HG03442 (cell line): ENCODE data around the gene ZDHHC22.
A peak's percentile ranks its signal among the peaks of the same experiment; 100 is the strongest.

Source experiments
- ATAC-seq: cut with Tn5 transposase; IDR thresholded peaks from one replicate; pipeline ENCODE4 v1.9.1; 2021; ENCODE audit warnings: mild to moderate bottlenecking, moderate library complexity; ENCODE audit not compliant: unreplicated experiment

Gene ZDHHC22

DNA sequence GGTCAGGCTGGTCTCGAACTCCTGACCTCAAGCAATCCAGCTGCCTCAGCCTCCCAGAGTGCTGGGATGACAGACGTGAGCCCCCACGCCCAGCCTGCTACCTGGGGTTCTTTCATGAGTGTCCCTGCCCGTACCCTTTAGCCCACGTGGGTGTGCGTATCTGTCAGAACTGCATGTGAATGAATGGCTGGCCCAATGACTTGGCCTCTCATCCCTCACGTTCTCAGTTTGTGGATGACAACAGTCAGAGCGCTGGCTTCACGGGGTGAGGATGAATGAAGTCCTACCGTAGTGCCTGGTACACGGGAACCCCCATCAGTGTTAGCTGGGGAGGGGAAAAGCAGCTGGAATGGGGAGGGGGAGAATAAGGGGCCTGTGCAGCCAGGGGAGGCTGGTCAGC is 16.1 kb upstream of the ZDHHC22 start:
- ATAC-seq, result no peak

DNA sequence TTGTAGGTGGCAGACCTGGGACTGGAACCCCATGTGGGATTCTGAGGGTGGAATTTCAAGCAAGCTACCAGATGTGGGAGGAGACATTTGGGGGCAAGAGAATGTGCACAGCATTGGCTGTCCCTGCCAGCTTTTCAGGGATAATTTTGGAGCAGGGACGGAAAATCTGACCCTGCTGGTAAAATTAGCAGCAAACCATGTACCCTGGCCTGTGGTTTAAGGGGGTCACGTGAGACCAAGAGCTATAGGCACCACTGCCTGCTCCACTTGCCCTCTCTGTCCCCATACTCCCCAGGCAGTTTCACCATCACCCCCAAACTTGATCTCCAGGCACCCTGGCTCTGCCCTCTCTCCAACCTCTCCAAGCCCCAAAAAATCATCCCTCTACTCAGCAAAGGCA is 13.5 kb upstream of the ZDHHC22 start:
- ATAC-seq, result no peak

DNA sequence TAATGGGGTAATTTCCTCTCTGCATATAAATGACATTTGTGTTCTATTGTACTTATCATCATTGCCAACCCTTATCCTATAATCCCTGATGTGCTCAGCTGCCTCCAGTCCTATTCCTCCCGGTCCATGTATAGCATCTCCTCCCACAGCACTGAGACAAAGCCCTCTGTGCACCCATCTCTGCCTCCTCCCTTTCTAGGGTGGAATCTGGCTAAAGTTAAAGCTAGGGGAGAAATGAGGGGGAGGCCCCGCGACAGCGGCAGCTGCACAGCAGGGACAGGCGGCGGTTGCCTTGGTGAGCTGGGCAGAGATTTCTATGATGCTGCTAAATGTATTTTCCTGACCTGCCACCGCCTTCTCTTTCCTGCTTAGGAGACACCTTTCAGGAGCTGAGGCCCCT is 12.8 kb upstream of the ZDHHC22 start:
- no peak for ATAC-seq

DNA sequence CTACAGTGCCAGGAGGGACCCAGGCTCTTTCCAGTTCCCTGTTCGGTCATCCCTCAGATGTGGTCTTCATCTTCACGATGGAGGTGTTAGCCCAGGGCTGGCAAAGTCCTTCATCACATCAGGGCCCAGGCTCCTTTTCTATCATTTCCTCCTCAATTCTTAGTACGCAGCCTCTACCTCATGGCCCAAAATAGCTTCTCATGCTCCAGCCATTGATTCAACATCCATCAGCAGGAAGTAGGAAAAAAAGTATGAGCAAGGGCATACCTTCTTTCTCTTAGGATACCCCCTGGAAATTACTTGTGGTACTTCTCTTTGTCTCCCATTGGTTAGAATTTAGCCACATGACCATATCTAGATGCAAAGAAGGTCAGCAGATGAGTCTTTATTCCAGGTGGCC is 12.2 kb upstream of the ZDHHC22 start:
- no peak for ATAC-seq

DNA sequence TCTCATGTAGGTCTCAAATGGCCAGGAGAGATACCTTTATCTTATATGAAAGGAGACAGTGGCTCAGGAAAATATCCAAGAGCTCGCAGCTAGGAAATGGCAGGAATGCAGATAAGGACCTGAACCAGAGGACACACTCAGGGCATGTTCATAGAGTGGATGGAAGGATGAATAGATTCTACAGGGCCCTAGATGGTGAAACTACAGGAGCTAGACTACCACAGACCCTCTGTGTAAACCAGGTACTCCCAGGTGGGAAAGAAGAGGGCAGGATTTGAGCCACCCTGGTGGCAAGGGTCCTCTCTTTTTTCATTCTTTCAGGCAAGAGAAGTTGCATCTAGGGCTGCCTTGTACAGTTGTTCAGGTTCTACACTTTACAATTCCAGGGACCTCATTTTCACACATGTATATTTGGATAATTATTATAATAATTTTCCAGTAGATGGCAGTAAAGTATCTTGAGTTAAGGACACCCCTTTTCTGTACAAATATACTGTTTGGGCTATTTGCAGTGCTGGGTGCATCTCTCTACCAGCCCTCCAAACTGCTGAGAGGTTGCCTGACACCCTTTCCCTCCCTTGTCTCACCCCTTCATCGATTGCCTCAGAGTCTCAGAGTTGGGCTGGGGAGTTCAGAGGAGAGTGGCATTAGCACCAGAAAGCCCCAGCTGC is 10.5 kb upstream of the ZDHHC22 start:
- ATAC-seq, result no peak

DNA sequence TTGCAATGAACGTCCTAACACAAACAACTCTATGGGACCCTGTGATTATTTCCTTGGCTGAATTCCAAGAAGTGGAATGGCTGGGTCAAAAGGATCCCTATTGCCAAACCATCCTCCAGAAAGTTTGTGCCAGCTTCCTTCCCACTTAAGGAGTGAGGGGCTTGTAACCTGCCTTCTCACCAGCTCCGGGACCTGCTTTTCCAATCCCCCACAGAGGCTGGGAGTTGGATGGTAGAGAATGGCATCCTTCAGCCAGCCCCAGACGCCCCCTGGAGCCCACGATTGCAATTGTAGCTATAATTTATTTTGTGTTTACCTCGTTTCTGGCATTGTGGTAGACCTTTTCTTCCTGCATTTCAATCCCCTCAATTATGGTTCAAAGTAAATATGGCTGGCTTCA is 9.7 kb upstream of the ZDHHC22 start:
- no peak for ATAC-seq

DNA sequence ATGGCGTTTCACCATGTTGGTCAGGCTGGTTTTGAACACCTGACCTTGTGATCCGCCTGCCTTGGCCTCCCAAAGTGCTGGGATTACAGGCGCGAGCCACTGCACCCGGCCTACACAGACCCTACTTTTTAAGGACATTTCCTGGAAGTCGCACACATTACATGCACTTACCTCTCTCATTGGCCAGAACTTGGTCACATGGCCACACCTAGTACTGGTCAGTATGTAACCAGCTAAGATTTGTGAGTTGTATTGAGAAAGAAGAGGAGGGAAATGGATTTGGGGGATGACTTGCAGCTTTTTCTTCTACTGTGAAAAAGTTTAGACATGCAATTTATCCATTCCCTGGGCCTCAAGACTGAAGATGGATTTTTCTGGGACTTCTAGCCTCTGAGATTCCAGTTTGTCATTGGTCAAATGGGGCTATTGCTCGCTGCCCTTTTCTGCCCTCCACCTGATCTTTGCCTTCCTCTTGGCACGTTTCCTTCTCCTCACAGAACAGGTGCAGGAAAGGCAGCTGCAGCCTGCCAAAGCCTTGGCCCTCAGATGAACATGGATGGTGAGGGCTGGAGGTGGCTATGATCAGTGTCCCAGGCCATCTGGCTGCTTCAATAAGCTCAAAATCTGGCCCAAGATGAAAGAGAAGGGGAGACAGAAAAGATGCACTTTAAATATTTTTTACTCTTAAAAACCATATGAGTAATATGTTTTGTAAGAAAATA is 7.1 kb upstream of the ZDHHC22 start:
- ATAC-seq, result no peak

DNA sequence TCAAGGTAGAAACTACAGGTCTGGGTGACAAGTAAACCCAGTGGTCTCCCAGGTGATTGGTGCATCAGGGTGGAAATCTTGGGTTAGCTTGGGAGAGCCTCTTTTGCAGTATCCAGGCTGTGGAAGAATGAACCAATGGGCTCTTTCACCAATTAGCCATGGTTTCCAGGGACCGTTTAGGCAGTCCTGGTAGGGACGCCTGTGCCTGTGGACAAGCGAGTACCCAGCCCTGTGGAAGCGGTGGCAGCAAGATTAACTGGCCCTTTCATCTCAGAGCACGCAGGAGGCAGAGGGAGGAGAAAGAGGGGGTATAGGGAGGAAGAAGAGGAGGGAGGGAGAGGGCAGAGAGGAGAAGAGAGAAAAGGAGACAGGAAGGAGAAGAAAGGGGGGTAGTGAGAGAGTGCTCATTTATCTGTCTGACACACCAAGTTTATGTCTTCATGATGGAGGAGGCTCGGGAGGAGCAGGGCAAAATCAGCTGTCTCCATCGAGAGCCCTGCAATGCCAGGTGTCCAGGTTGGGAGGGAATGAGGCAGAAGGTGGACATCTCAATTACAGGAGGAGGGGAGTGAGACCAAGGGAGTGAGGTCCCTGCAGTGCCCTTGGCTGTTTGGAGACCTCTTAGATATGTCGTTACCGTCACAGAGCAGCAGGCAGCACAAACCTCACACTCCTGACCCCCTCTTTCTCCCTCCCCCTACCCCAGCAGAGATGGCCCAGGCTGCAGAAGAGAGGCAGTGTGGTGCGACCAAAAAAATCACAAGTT is 4.6 kb upstream of the ZDHHC22 start:
- no peak for ATAC-seq

DNA sequence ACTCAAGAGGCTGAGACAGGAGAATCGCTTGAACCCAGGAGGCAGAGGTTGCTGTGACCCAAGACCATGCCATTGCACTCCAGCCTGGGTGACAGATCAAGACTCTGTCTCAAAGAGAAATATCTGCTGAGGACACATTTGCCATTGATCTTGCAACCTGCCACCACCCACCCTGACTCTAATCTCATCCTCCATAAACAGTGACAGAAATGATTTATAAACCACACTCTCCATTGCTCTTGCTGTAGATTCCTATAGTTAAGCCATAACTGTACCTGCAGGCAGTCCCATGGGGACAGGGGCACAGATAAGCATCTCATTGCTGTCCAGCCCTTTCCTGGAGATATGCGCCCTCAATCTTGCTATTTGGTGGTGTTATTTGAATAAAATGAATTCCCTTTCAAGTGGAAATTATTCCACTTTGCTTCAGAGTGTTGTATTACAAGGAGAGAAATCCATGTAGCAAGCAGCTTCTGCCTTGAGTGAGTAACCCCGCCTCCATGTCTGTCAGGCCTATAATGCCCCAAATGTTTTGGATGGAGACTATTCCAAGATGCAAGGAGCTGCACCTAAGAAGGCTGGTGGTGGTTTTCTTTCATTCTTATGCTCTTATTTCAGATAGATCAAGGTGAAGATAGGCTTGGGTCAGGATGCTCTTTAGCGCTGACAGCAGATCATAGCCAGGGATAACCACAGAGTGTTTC is 3.0 kb upstream of the ZDHHC22 start:
- no peak for ATAC-seq

DNA sequence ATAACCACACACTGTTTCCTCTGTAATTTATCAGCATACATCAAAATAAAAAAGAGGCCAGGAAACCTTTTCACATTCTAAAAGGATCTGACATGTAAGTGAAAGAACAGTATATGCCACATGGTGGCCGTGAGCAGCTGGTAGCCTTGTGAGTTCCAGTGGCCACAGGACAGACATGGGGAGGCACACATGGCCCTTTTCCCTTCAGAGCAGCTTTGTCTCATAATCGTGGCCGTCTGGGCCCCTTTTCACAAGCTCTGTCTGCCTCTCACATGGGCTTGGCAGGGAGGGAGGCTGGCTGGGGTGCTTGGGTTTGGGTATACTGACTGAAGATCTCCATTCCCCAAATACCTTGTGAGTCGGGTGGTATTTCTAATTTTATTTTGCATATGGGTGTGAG is 1.5 kb upstream of the ZDHHC22 start:
- ATAC-seq, result no peak

DNA sequence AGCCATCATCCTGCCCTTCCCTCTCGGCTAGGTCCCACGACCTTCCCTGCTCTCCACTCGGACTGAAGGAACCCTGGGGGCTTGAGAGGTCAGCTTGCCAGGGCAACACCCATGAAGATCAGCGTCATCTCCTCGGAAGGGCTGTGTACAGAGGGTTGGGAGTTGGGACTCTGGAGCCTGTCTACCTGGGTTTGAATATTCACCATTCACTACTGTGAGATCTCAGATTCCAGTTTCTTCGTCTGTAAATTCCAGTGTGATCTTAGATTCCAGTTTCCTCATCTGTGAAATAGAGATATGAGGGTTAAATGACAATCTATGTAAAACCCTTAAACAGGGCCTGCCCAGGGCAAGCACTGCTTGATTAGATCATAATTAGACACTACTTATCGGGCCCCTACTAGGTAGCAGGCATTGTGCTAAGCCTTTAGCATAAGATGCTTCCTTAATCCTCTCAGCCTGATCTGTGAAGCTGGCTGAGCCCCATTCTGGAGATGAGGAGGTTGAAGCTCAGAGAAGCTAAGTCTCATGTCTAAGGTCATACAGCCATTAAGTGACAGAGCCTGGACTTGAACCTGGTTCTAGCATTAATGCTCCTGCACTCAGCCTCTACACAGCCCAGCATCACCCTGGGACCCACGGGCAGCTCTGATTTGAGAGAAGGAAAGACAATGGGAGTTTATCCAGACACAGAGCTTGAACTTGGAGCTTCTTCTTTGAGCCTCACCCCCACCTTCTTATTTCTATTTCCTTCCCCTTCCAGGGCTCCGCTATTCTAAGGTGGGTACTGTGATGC is 612 bp upstream of the ZDHHC22 start:
- no peak for ATAC-seq

DNA sequence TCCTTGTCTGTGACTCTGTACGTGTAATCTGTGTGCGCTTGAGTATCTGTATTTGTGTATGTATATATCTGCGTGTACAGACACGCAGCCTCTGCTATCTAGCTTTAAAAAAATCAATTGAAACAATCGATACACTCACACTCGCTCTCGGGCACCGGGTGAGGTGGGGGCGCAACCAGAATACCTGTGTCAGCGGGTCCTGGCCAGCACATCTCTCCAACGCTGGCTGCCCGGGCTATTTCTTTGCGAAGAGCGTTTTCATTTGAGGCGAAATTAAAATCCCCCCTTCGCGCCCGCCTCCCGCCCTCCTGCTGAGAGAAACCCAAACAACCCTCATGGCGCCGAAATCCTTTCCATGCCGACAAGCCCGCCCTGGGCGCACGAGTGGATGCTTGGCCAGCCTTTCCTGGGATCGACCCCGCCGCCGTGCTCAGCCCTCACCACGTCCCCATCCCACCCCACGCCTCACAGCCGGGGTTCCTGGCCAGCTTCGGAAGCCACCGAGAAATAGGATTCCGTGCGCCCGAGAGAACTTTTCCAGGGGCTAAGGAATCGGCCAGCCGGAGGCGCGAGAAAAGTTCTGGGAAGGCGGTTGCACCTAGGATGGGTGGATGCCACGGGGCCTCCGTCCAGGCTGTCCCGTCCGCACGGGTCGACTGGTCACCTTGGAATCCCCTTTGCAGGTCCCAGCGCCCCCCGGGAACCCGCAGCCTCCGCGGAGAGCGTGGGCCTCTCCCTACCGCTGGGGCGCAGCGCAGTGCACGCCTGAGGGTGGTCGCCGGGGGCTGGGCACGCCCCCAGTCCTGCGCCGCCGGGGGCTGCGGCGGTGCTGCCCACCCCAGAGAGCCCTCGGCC is 1.0 kb downstream of the ZDHHC22 start:
- no peak for ATAC-seq

DNA sequence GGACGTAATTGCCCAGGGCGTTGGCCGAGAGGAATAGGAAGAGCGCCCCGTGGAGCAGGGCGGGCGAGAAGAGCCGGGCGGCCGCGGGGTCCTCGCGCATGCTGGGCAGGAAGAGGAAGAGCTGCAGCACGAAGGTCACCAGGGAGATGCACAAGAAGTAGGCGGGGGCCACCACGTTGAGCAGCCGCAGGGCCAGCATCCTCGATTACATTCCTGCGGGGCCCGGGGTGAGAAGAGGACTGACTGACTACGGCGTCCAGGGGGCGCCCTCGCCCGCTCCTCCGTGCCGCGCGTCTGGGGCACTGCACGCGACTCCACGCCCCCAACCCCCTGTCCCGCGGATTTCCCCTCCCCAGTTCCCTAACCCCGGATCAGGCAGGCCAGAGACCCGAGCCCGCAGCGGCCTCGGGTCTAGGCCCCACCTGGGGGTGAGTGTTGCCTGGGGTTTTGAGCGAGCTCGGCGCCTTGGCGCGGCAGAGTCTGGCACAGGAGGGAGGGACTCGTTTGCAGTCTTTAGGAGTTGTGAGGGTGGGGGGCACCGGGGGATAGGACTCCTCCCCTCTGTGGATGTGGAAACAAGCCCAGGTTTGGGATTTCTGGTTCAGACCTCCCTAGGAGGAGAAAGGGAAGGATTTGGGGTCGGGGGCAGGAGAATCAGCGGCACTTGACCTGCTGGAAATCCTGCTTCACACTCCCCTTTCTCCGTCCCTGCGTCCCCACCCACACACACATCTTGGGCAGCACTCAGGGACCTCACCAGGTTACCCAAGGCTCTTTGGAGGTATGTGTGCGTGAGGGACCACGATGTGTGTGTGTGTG is 1.8 kb downstream of the ZDHHC22 start:
- no peak for ATAC-seq

DNA sequence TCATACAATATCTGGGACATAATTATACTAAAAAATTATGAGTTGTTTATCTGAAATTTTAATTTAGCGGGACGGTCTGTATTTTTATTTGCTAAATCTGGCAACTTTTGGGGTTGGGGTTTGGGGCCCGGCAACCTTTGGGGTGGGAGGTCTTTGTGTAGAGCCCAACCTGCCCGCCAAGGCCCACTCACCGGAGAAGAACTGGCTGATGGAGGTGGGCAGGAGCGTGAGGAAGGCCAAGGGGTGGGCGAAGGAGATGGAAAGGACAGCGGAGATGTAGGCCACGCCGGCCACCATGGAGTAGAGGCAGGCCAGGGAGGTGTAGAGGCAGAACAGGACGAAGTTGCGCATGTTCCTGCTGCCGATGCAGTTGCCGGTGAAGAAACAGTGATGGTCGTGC is 2.6 kb downstream of the ZDHHC22 start:
- no peak for ATAC-seq

DNA sequence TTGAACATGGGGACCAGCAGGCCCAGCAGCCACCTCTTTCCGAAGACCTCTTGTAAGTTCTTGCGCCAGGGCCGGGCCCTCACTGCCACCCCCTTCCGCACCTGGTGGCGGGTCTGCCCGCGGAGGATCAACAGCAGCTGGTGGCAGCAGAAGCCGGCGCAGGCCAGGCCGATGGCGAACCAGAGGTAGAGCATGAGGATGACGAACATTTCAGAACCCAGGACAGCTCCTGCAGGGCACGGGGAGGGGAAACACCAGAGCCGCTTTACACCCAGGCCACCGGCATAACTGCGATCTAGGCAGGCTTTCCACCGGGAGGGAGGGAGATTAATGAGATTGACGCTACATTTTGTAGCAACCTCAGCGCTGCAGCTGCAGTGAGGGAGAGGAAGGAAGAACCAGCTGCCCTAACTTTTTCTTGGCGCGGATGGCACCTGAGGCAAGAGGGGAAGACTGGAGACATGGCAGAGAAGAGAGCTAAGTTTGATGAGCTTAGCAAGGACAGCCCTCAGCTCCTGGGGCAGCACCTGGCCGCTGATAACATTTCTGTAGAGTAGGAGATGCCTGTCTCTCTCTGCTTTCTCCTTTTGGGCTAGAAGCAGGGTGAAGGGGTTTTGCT is 7.8 kb downstream of the ZDHHC22 start:
- ATAC-seq, result peak; percentile 60

DNA sequence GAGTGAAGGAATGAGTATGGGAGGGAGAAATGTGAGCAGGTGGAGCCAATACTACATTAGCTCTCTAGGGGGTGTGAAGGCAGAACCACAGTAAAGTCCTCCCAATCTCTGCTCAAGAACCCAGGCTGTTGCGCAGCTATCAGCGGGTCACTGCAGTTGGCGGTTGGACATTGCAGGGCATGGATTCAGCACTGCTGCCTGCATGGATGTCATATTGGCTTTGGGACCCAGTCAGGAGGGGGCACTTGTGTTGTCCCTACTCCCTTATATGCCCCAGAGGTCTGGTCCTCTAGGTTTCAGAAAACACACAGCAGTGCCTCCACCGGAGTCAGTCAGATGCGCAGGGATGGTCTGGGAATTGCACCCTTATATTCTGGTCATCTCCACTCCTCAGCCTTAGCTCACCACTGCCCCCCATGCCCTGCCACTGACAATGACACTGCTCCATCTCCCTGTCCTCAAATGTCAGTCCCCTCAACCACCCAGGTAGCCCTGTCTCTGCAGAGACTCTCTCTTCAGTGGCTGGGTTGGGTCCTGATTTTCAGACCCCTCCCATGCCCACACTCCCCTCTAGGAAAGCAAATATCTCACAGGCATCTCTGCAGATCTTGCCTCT is 9.6 kb downstream of the ZDHHC22 start:
- no peak for ATAC-seq

DNA sequence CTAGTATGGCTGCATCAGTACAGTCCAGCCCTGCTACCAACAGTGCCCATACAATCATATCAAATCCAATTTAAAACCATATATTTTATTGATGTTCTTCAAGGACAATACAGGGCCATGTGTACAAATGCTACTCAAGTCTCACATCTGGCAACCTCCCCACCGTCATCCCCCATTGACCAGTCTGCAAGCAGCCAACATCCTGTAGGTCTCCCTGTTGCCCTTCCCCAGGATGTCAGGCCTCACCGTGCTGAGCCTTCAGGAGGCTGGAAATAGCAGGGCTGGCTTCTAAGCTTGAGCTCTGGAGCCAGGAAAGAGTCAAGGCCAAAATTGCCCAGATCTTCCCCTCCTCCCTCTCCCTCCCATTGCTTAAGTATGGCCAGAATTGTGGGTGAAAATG is 10.4 kb downstream of the ZDHHC22 start:
- no peak for ATAC-seq

DNA sequence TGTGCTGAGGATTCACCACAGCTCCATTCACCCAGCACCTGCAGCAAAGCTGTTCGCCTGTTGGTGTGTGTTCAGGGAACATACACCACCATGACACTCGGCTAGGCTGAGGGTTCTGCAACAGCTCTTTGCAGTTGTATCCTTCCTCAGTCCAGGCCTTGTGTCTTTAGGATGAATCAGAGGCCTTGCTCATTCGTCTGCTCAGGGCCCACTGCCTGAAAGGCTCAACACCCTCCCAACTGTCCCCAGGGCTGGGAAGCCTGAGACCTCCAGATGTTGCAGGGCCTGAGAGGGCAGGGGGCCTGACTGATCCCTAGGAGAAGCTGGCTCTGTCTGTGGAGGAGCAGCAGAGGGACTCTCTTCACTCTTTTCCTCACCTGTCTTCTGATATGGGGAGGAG is 11.2 kb downstream of the ZDHHC22 start:
- no peak for ATAC-seq
